SK-N-SH (cell line): ENCODE data around the gene GORASP1. TPM values are rescaled to one million over a fixed set of nuclear protein-coding genes. Genes with fewer than 3 reads are reported as not detected.

ENCODE experiments used
- CTCF ChIA-PET: fragments of 300-600, 350-600 bp; formaldehyde crosslinking; extraction: SDS; loops from one replicate; lab custom pipeline; 2021; lab: Yijun Ruan, JAX
- POLR2A ChIA-PET: fragments of 350-600 bp; sonication (Branson Sonifier 250); formaldehyde crosslinking; extraction: SDS; loops from one replicate; lab custom pipeline; 2020; ENCODE audit warnings: antibody characterized with exemption, inconsistent platforms; lab: Yijun Ruan, JAX
- DNase-seq: peaks from one replicate; pipeline ENCODE4 v3.0.0; 2012
- H2AFZ ChIP-seq: fragments of 200-600 bp; sonication (generic); 2 replicates; pipeline ENCODE4 v1.8.1; 2016; ENCODE audit warnings: antibody characterized with exemption, mild to moderate bottlenecking, low read depth
- H3F3A ChIP-seq: fragments of 200-600 bp; sonication (generic); replicated peaks from 2 replicates; pipeline ENCODE3; 2016; ENCODE audit warnings: antibody characterized with exemption, mild to moderate bottlenecking; ENCODE audit not compliant: insufficient read depth
- H3K27ac ChIP-seq, 2 experiments: fragments of 200-500 bp in 1 of 2; fragments of 200-600 bp in 1 of 2; sonication (Bioruptor generic) in 1 of 2; sonication (generic), shearing (Covaris generic) in 1 of 2; 2 replicates each; pipeline versions ENCODE4 v1.5.1 to v1.6.1; 2014 to 2016; ENCODE audit warnings: low read depth in 2 of 2, inconsistent platforms in 1 of 2, low read length in 1 of 2, mild to moderate bottlenecking in 1 of 2, mixed read lengths in 1 of 2
- H3K27me3 ChIP-seq: fragments of 200-600 bp; sonication (generic), shearing (Covaris generic); 2 replicates; pipeline ENCODE4 v1.6.1; 2016; ENCODE audit warnings: mixed run types; ENCODE audit not compliant: insufficient read depth
- H3K36me3 ChIP-seq, 2 experiments: fragments of 200-500 bp in 1 of 2; fragments of 200-600 bp in 1 of 2; sonication (Bioruptor generic) in 1 of 2; sonication (generic) in 1 of 2; replicated peaks in 1 of 2; 2 replicates each; pipeline versions ENCODE3 to v1.5.1; 2014 to 2016; ENCODE audit warnings: low read length in 1 of 2, mild to moderate bottlenecking in 1 of 2; ENCODE audit not compliant: insufficient read depth in 2 of 2, control insufficient read depth in 1 of 2
- H3K4me1 ChIP-seq, 2 experiments: fragments of 200-500 bp in 1 of 2; fragments of 200-600 bp in 1 of 2; sonication (Bioruptor generic) in 1 of 2; sonication (generic), shearing (Covaris generic) in 1 of 2; 2 replicates each; pipeline versions ENCODE4 v1.5.1 to v1.6.1; 2014 to 2016; ENCODE audit warnings: low read depth in 1 of 2, low read length in 1 of 2, mixed run types in 1 of 2; ENCODE audit not compliant: insufficient read depth in 2 of 2, control insufficient read depth in 1 of 2
- H3K4me2 ChIP-seq: fragments of 200-600 bp; sonication (generic), shearing (Covaris generic); 2 replicates; pipeline ENCODE4 v1.6.1; 2017; ENCODE audit warnings: mixed run types
- H3K4me3 ChIP-seq, 2 experiments: fragments of 200-500 bp in 1 of 2; fragments of 200-600 bp in 1 of 2; sonication (Bioruptor generic) in 1 of 2; sonication (generic), shearing (Covaris generic) in 1 of 2; 2 replicates each; pipeline versions ENCODE4 v1.5.1 to v1.8.1; 2014 to 2016; ENCODE audit warnings: low read depth in 2 of 2, inconsistent platforms in 1 of 2, low read length in 1 of 2, mild to moderate bottlenecking in 1 of 2, mixed read lengths in 1 of 2, moderate library complexity in 1 of 2
- H3K79me2 ChIP-seq: fragments of 200-600 bp; sonication (generic); 2 replicates; pipeline ENCODE4 v1.8.1; 2017; ENCODE audit warnings: mild to moderate bottlenecking; ENCODE audit not compliant: insufficient read depth
- H3K9ac ChIP-seq: fragments of 200-600 bp; sonication (generic); 2 replicates; pipeline ENCODE4 v1.6.1; 2017; ENCODE audit warnings: mixed run types
- H3K9me2 ChIP-seq: fragments of 200-600 bp; sonication (generic); 2 replicates; pipeline ENCODE4 v1.6.1; 2017; ENCODE audit warnings: mixed run types
- H3K9me3 ChIP-seq: fragments of 200-600 bp; sonication (generic); 2 replicates; pipeline ENCODE4 v1.6.1; 2017; ENCODE audit warnings: mixed run types, mild to moderate bottlenecking, moderate library complexity
- H4K20me1 ChIP-seq: fragments of 200-600 bp; sonication (generic); 2 replicates; pipeline ENCODE4 v1.6.1; 2017; ENCODE audit warnings: mild to moderate bottlenecking, mixed run types; ENCODE audit not compliant: insufficient read depth
- CHD2 ChIP-seq: fragments of 150-350 bp; IDR thresholded peaks from 2 replicates; pipeline ENCODE4 v1.6.1; 2018; ENCODE audit warnings: low read length; ENCODE audit not compliant: partially characterized antibody
- EP300 ChIP-seq, 2 experiments: IDR thresholded peaks; 2 replicates each; pipeline versions ENCODE4 v1.4.0 to v1.6.1; 2012; ENCODE audit warnings: borderline replicate concordance in 1 of 2, low read depth in 1 of 2, low read length in 1 of 2
- FOXJ3 ChIP-seq: sonication (generic); formaldehyde crosslinking; IDR thresholded peaks from 2 replicates; pipeline ENCODE4 v1.5.1; 2020; ENCODE audit warnings: mild to moderate bottlenecking, missing genetic modification reagents
- FOXM1 ChIP-seq: IDR thresholded peaks from 2 replicates; pipeline ENCODE4 v1.4.0; 2012; ENCODE audit warnings: low read depth, mild to moderate bottlenecking
- GABPA ChIP-seq: IDR thresholded peaks from 2 replicates; pipeline ENCODE4 v1.4.0; 2012; ENCODE audit warnings: low read depth, mild to moderate bottlenecking
- JUND ChIP-seq: IDR thresholded peaks from 2 replicates; pipeline ENCODE4 v1.4.0; 2012
- NFIC ChIP-seq: IDR thresholded peaks from 2 replicates; pipeline ENCODE4 v1.4.0; 2012; ENCODE audit warnings: borderline replicate concordance
- RAD21 ChIP-seq: IDR thresholded peaks from 2 replicates; pipeline ENCODE4 v1.6.1; 2012; ENCODE audit warnings: mild to moderate bottlenecking, low read length
- RCOR1 ChIP-seq: fragments of 150-350 bp; IDR thresholded peaks from 2 replicates; pipeline ENCODE4 v1.6.1; 2017; ENCODE audit warnings: antibody characterized with exemption, low read length
- SIN3A ChIP-seq: IDR thresholded peaks from 2 replicates; pipeline ENCODE4 v1.6.1; 2012; ENCODE audit warnings: low read depth, mild to moderate bottlenecking, low read length, moderate library complexity, borderline replicate concordance
- YY1 ChIP-seq: IDR thresholded peaks from 2 replicates; pipeline ENCODE4 v1.4.0; 2012; ENCODE audit warnings: low read depth, mild to moderate bottlenecking
- ZBTB33 ChIP-seq: IDR thresholded peaks from 2 replicates; pipeline ENCODE4 v1.4.0; 2012; ENCODE audit warnings: low read depth, borderline replicate concordance
- WGBS: methylation state at CpG from one replicate; pipeline ENCODE4 v1.1.6; 2017; ENCODE audit warnings: low lambda C conversion rate; 5-methylcytosine and 5-hydroxymethylcytosine counted together
- polyA plus RNA-seq, 3 experiments: library from polyadenylated mRNA; depleted of rRNA; stranded (reverse); fragments of >200 nt; gene quantifications; 2 replicates each; pipeline ENCODE4 v1.2.3, GENCODE V29; 2012
- TF ChIP-seq, protein P1 (sequence below): fragments of 150-350 bp; IDR thresholded peaks from 2 replicates; pipeline ENCODE4 v1.6.1; 2017; ENCODE audit warnings: antibody characterized with exemption, low read length, low read depth, borderline replicate concordance
- TF ChIP-seq, protein P2 (sequence below): fragments of 200-600 bp; sonication (generic); IDR thresholded peaks from 2 replicates; pipeline ENCODE4 v1.6.1; 2017; ENCODE audit warnings: antibody characterized with exemption, mild to moderate bottlenecking, moderate library complexity

Gene GORASP1
- polyA plus RNA-seq, 1 of the 3 experiments (the other 2 are of a cell fraction), result 44.3 TPM

DNA sequence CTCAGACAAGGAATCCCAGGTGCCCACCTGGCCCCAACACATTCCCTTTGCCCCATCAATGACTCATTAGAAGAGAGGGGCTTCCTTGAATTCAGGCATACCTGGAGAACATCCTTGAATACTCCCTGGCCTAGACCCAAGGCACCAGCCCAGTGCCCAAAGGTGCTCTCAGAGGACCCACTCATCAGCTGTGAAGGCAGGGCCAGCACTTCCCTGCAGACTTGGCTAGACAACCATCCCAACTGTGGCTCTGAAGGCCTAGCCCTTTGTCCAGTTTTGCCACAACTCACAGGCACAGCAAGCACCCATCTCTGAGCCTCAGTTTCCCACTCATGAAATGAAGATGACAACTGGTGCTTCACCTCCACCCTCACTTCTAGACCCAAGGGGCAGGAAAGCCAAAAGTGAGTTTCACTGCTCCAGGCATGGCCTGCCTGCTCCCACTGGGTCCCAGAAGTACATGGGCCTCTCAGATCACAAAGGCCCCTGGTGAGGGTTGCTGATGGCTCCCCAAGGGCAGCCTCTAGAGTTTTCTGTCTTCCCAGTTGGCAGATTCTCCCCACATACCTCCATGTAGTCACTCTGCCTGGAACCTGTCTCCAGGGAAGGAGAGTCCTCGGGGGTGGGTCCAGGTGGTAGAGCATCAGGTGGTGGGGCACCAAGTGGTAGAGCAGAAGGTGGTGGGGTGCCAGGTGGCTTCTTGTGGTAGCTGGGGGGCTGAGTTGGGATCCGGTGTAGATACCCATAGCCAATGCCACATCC, 7.5 kb downstream of the GORASP1 start:
- DNase-seq, result no peak
- peaks cover 0 to 5% of the 10 kb centered on the region in 2 experiments; a peak in 1 of 4 replicates for H3K4me1 ChIP-seq
- no peak overlapping the region for H3K27ac ChIP-seq
- peaks cover 23 to 64% of the 10 kb centered on the region in 2 experiments for H3K36me3 ChIP-seq
- ChIA-PET CTCF (interaction anchor here (1.1 to 1.2 kb wide), 2 partner anchors 20 to 188 kb away, joined by 3 read pairs; no protein-coding TSS in a partner anchor), POLR2A (no interaction called here)
- H3K9ac ChIP-seq, result no peak overlapping the region
- no peak for TF ChIP-seq YY1
- no peak for TF ChIP-seq RCOR1
- no peak for TF ChIP-seq FOXJ3 (CRISPR knock-in tag)
- no peak for TF ChIP-seq SIN3A
- no peak for TF ChIP-seq FOXM1
- H2AFZ ChIP-seq, result no peak overlapping the region
- H3K79me2 ChIP-seq, result peaks cover 33% of the 10 kb centered on the region
- H4K20me1 ChIP-seq, result peaks cover 34% of the 10 kb centered on the region
- no peak overlapping the region for H3K4me3 ChIP-seq
- no peaks in the 10 kb centered on the region for H3K27me3 ChIP-seq
- peaks cover 6% of the 10 kb centered on the region for H3F3A ChIP-seq
- no peaks in the 10 kb centered on the region for H3K9me3 ChIP-seq
- no peak overlapping the region for H3K4me2 ChIP-seq
- WGBS, result 80% methylated on average over 1 of the region's 2 CpGs
- no peaks in the 10 kb centered on the region for H3K9me2 ChIP-seq

GRCh38 chr3:39099242-39099641, 8.2 kb downstream of the GORASP1 start:
- H3K9me2 ChIP-seq, result no peaks in the 10 kb centered on the region
- H3K27me3 ChIP-seq, result no peaks in the 10 kb centered on the region
- peaks cover 26% of the 10 kb centered on the region for H3K79me2 ChIP-seq
- H3F3A ChIP-seq, result peaks cover 6% of the 10 kb centered on the region
- H2AFZ ChIP-seq, result no peak overlapping the region
- POLR2A ChIA-PET, result no interaction called here
- H3K27ac ChIP-seq, result no peak overlapping the region
- 71% methylated on average over 1 of the region's 1 CpG for WGBS
- H3K4me3 ChIP-seq, result no peak overlapping the region
- H3K9me3 ChIP-seq, result no peaks in the 10 kb centered on the region
- H3K4me1 ChIP-seq, result peaks cover 0 to 2% of the 10 kb centered on the region in 2 experiments; a peak in 1 of 4 replicates
- H3K36me3 ChIP-seq, result peaks cover 27 to 71% of the 10 kb centered on the region in 2 experiments
- H3K4me2 ChIP-seq, result no peak overlapping the region
- no peak for DNase-seq
- peaks cover 27% of the 10 kb centered on the region for H4K20me1 ChIP-seq
- CTCF ChIA-PET, result interaction anchor here (1.2 to 1.5 kb wide), 2 partner anchors 189 to 192 kb away, joined by 3 to 5 read pairs; no protein-coding TSS in a partner anchor
- TF ChIP-seq, protein P1, sequence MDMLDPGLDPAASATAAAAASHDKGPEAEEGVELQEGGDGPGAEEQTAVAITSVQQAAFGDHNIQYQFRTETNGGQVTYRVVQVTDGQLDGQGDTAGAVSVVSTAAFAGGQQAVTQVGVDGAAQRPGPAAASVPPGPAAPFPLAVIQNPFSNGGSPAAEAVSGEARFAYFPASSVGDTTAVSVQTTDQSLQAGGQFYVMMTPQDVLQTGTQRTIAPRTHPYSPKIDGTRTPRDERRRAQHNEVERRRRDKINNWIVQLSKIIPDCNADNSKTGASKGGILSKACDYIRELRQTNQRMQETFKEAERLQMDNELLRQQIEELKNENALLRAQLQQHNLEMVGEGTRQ, result no peak
- TF ChIP-seq FOXJ3 (CRISPR knock-in tag) (no peak), SIN3A (no peak), ZBTB33 (no peak), EP300 (IDR thresholded peaks at IDR 0.05; ENCODE audit: borderline replicate concordance in 1 of 2, low read depth in 1 of 2, low read length in 1 of 2) (no peak), RCOR1 (no peak), CHD2 (no peak), JUND (no peak), RAD21 (no peak), NFIC (no peak), GABPA (no peak), YY1 (no peak)
- TF ChIP-seq, protein P2, sequence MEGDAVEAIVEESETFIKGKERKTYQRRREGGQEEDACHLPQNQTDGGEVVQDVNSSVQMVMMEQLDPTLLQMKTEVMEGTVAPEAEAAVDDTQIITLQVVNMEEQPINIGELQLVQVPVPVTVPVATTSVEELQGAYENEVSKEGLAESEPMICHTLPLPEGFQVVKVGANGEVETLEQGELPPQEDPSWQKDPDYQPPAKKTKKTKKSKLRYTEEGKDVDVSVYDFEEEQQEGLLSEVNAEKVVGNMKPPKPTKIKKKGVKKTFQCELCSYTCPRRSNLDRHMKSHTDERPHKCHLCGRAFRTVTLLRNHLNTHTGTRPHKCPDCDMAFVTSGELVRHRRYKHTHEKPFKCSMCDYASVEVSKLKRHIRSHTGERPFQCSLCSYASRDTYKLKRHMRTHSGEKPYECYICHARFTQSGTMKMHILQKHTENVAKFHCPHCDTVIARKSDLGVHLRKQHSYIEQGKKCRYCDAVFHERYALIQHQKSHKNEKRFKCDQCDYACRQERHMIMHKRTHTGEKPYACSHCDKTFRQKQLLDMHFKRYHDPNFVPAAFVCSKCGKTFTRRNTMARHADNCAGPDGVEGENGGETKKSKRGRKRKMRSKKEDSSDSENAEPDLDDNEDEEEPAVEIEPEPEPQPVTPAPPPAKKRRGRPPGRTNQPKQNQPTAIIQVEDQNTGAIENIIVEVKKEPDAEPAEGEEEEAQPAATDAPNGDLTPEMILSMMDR, result no peak
- no peak overlapping the region for H3K9ac ChIP-seq
